Upper lobe of left lung (tissue), 6 donors: ENCODE results near the gene BCL2. TPM values are rescaled to one million over a fixed set of nuclear protein-coding genes. Genes with fewer than 3 reads are reported as not detected.
A peak's percentile ranks its signal among the peaks of the same experiment; 100 is the strongest.

ENCODE experiments used
- ATAC-seq, 2 donors: fragments of 200-7000 bp; cut with Tn5 transposase; one replicate each; pipeline ENCODE4 v1.9.1; 2022; ENCODE audit warnings: mild to moderate bottlenecking in 2 of 2, moderate library complexity in 2 of 2; ENCODE audit not compliant: low FRiP score in 2 of 2
- DNase-seq, 2 donors: peaks; one replicate each; pipeline ENCODE4 v3.0.0-alpha.2; 2019 to 2020
- H3K27ac ChIP-seq, 4 donors: fragments of 200-600 bp; sonication (generic); one replicate each; pipeline ENCODE4 v1.5.1; 2016 to 2019
- H3K27me3 ChIP-seq, 4 donors: fragments of 200-600 bp; sonication (generic); one replicate each; pipeline ENCODE4 v1.5.1; 2017 to 2019
- H3K36me3 ChIP-seq, 4 donors: fragments of 200-600 bp; sonication (generic); one replicate each; pipeline ENCODE4 v1.5.1; 2016 to 2019
- H3K4me1 ChIP-seq, 4 donors: fragments of 200-600 bp; sonication (generic); one replicate each; pipeline ENCODE4 v1.5.1; 2018 to 2019
- H3K4me3 ChIP-seq, 4 donors: fragments of 200-600 bp; sonication (generic); one replicate each; pipeline ENCODE4 v1.5.1; 2017 to 2019; ENCODE audit warnings: mild to moderate bottlenecking in 2 of 4, moderate library complexity in 1 of 4
- H3K9me3 ChIP-seq, 4 donors: fragments of 200-600 bp; sonication (generic); one replicate each; pipeline ENCODE4 v1.5.1; 2018 to 2019
- EP300 ChIP-seq, 4 donors: sonication (generic); formaldehyde crosslinking; IDR thresholded peaks; one replicate each; pipeline ENCODE4 v1.5.1; 2017; ENCODE audit warnings: antibody characterized with exemption in 4 of 4, control low read depth in 2 of 4
- POLR2A ChIP-seq, 4 donors: fragments of 450-650 bp; IDR thresholded peaks; one replicate each; pipeline ENCODE4 v1.5.1; 2016 to 2017; ENCODE audit warnings: antibody characterized with exemption in 4 of 4, mild to moderate bottlenecking in 2 of 4
- POLR2AphosphoS5 ChIP-seq, 2 donors: sonication (generic); formaldehyde crosslinking; IDR thresholded peaks; one replicate each; pipeline ENCODE4 v1.5.1; 2017; ENCODE audit warnings: antibody characterized with exemption in 2 of 2
- WGBS, 2 donors: methylation state at CpG; one replicate each; pipeline ENCODE4 v1.1.5; 2017 to 2018; 5-methylcytosine and 5-hydroxymethylcytosine counted together
- total RNA-seq, 6 donors: library from RNA; depleted of rRNA in 4 of 6; stranded (reverse); fragments of >200 nt in 4 of 6; gene quantifications; one replicate each; pipeline versions ENCODE4 v1.1.0 to v1.2.1, GENCODE V29; 2016 to 2021
- TF ChIP-seq, protein P1 (sequence below), 6 experiments: fragments of 450-650 bp in 4 of 6; fragments of 200-600 bp in 2 of 6; sonication (generic) in 2 of 6; IDR thresholded peaks; one replicate each; pipeline ENCODE4 v1.5.1; 2016 to 2019; ENCODE audit warnings: antibody characterized with exemption in 6 of 6
- donor health status: DM: no; HTN: no; CAD: no; lungs with moderate emphysema.
- donor health status: DM: no; HTN: yes; CAD: no; lungs with severe emphysema.

The BCL2 gene
- total RNA-seq, 6 donors from 2014 or later, result 5.9 to 19.9 (median 11.4) TPM

GRCh38 chr18:63321291-63321690 is 1.7 kb upstream of the BCL2 start:
- TF ChIP-seq POLR2AphosphoS5 (IDR thresholded peaks at IDR 0.05) (no peak), EP300 (IDR thresholded peaks at IDR 0.05) (no peak), POLR2A (IDR thresholded peaks at IDR 0.05) (no peak)
- TF ChIP-seq, protein P1, sequence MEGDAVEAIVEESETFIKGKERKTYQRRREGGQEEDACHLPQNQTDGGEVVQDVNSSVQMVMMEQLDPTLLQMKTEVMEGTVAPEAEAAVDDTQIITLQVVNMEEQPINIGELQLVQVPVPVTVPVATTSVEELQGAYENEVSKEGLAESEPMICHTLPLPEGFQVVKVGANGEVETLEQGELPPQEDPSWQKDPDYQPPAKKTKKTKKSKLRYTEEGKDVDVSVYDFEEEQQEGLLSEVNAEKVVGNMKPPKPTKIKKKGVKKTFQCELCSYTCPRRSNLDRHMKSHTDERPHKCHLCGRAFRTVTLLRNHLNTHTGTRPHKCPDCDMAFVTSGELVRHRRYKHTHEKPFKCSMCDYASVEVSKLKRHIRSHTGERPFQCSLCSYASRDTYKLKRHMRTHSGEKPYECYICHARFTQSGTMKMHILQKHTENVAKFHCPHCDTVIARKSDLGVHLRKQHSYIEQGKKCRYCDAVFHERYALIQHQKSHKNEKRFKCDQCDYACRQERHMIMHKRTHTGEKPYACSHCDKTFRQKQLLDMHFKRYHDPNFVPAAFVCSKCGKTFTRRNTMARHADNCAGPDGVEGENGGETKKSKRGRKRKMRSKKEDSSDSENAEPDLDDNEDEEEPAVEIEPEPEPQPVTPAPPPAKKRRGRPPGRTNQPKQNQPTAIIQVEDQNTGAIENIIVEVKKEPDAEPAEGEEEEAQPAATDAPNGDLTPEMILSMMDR (IDR thresholded peaks at IDR 0.05), result no peak
- H3K36me3 ChIP-seq, result no peaks in the 10 kb centered on the region
- H3K4me3 ChIP-seq, result peak overlapping the region in 1 of 4 donors; percentile 90
- no peaks in the 10 kb centered on the region for H3K9me3 ChIP-seq
- DNase-seq (no peak), ATAC-seq (no peak)
- H3K4me1 ChIP-seq, result peaks cover 13 to 37% (median 25%) of the 10 kb centered on the region in 4 donors
- WGBS, 2 donors, result 80 to 85% methylated on average over 9 of the region's 9 CpGs
- peak overlapping the region in 1 of 4 donors; percentile 63 for H3K27ac ChIP-seq
- H3K27me3 ChIP-seq, result peaks cover 0 to 5% (median 2%) of the 10 kb centered on the region in 4 donors

GRCh38 chr18:63320975-63321265 is 1.4 kb upstream of the BCL2 start:
- Histone ChIP-seq H3K9me3 (no peaks in the 10 kb centered on the region), H3K4me3 (peak overlapping the region; percentile 25 to 90 (median 78)), H3K27ac (peak overlapping the region; percentile 58 to 91 (median 71)), H3K27me3 (peaks cover 0 to 5% (median 2%) of the 10 kb centered on the region in 4 donors), H3K36me3 (no peaks in the 10 kb centered on the region), H3K4me1 (peaks cover 13 to 37% (median 25%) of the 10 kb centered on the region in 4 donors)
- ATAC-seq, result peak in 1 of 2 donors; percentile 44
- no peak for TF ChIP-seq POLR2A (IDR thresholded peaks at IDR 0.05)
- no peak for TF ChIP-seq POLR2AphosphoS5 (IDR thresholded peaks at IDR 0.05)
- no peak for TF ChIP-seq EP300 (IDR thresholded peaks at IDR 0.05)
- TF ChIP-seq, protein P1 (IDR thresholded peaks at IDR 0.05), result no peak
- WGBS, 2 donors, result 39 to 60% methylated on average over 11 to 16 of the region's 16 CpGs
- DNase-seq, result peak in 1 of 2 donors; percentile 46

DNA sequence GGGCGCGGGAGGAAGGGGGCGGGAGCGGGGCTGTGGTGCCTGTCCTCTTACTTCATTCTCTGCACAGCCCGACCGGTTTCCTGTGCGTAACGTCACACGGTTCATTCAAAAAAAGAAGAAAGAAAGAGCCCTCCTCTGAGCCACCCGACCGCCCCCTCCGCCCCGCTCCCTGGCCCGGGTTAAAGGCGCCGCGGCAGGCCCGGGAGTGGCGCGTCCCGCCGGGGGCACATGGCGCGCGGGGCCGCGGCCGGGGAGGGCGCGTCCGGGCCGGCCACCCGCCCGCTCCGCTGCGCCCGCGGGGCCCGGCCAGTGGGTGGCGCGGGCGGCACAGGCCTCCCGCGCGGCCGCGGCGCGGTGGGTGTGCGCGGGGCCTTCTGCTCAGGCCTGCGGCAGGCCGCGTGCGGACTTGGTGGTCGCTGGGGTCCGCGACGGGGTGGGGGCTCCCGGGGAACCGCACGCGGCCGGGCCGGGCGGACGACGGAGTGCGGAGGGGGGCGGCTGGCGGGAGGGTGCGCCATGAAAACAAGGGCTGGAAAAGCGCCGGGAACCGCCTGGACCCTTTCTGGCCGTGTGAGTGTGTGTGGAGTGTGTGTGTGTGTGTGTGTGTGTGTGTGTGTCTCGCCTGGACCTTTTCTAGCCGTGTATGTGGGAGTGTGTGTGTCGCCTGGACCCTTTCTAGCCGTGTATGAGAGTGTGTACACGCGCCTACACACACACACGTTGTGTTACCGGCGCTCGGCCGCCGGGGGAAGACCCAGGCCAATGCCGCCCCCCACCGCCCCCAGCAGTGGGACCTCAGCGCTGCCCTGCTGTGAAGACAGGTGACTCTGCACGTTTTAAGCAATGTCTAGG is 780 bp upstream of the BCL2 start:
- ATAC-seq (peak; percentile 87 to 88), DNase-seq (peak; percentile 82 to 95)
- H3K4me1 ChIP-seq, result peaks cover 13 to 37% (median 25%) of the 10 kb centered on the region in 4 donors
- peaks cover 0 to 5% (median 2%) of the 10 kb centered on the region in 4 donors for H3K27me3 ChIP-seq
- H3K4me3 ChIP-seq, result peak overlapping the region; percentile 32 to 90 (median 78)
- peak overlapping the region; percentile 58 to 91 (median 72) for H3K27ac ChIP-seq
- TF ChIP-seq POLR2A (IDR thresholded peaks at IDR 0.05) (peak in 1 of 4 donors; percentile 17), POLR2AphosphoS5 (IDR thresholded peaks at IDR 0.05) (peak in 1 of 2 donors; percentile 7), EP300 (IDR thresholded peaks at IDR 0.05) (no peak)
- TF ChIP-seq, protein P1 (IDR thresholded peaks at IDR 0.05), result peak in 4 of 6 experiments; percentile 11 to 48 (median 36)
- no peaks in the 10 kb centered on the region for H3K9me3 ChIP-seq
- no peaks in the 10 kb centered on the region for H3K36me3 ChIP-seq
- WGBS, 2 donors, result 0 to 1% methylated on average over 16 to 37 of the region's 92 CpGs

DNA sequence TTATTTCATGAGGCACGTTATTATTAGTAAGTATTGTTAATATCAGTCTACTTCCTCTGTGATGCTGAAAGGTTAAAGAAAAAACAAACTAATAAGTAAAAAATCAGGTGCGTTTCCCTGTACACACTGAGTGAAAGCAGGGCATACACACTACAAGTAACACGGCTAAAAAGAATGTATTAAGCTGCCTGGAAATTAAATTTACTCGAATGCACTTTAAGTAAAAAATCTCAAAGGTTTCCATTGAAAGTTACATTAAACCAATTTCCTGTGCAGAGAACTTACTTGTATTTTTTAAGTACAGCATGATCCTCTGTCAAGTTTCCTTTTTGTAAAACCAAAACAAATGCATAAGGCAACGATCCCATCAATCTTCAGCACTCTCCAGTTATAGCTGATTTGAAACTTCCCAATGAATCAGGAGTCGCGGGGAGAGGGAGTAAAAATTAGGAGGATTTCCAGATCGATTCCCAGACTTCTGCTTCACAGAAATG is 633 bp downstream of the BCL2 start:
- Histone ChIP-seq H3K27ac (peak overlapping the region; percentile 43 to 91 (median 74)), H3K4me3 (peak overlapping the region; percentile 65 to 90 (median 78)), H3K27me3 (peaks cover 0 to 5% (median 2%) of the 10 kb centered on the region in 4 donors), H3K9me3 (no peaks in the 10 kb centered on the region), H3K4me1 (peaks cover 13 to 37% (median 25%) of the 10 kb centered on the region in 4 donors), H3K36me3 (no peaks in the 10 kb centered on the region)
- ATAC-seq (no peak), DNase-seq (no peak)
- TF ChIP-seq, protein P1 (IDR thresholded peaks at IDR 0.05), result no peak
- TF ChIP-seq POLR2A (IDR thresholded peaks at IDR 0.05), result no peak
- TF ChIP-seq POLR2AphosphoS5 (IDR thresholded peaks at IDR 0.05), result no peak
- TF ChIP-seq EP300 (IDR thresholded peaks at IDR 0.05), result no peak
- 0 to 1% methylated on average over 8 of the region's 8 CpGs for WGBS, 2 donors
